Naive thymus-derived CD4-positive, alpha-beta T cell (primary cell): ENCODE measurements around the gene CNTN2. TPM values are rescaled to one million over a fixed set of nuclear protein-coding genes. Genes with fewer than 3 reads are reported as not detected.

Source experiments
- ATAC-seq: fragments of 150-1000 bp; cut with Tn5 transposase; 2 replicates; pipeline ENCODE4 v1.10.0; 2021; ENCODE audit warnings: mild to moderate bottlenecking, moderate library complexity
- CTCF ChIA-PET: fragments of 350-600 bp; sonication (Branson Sonifier 250); formaldehyde crosslinking; loops from one replicate; lab custom pipeline; 2021; ENCODE audit warnings: antibody characterized with exemption; lab: Charles Lee
- POLR2A ChIA-PET: fragments of 350-600 bp; sonication (Branson Sonifier 250); formaldehyde crosslinking; loops from one replicate; lab custom pipeline; 2021; ENCODE audit warnings: antibody characterized with exemption, inconsistent platforms; lab: Charles Lee
- DNase-seq, 9 donors: peaks; one replicate each; pipeline versions ENCODE4 v3.0.0 to v3.0.0-alpha.2; 2020 to 2022; ENCODE audit warnings: mixed read lengths in 1 of 9
- H3K27ac ChIP-seq: one replicate; pipeline ENCODE4 v1.7.0; 2013; ENCODE audit warnings: mild to moderate bottlenecking, low read depth, low read length, moderate library complexity
- H3K27me3 ChIP-seq, 2 donors: one replicate each; pipeline ENCODE4 v1.7.0; 2013; ENCODE audit warnings: low read length in 2 of 2, mild to moderate bottlenecking in 2 of 2, moderate library complexity in 2 of 2; ENCODE audit not compliant: control insufficient read depth in 2 of 2, insufficient read depth in 2 of 2
- H3K36me3 ChIP-seq, 3 experiments: 1 replicate in 2 of 3; 2 replicates in 1 of 3; pipeline ENCODE4 v1.7.0; 2013; ENCODE audit warnings: low read length in 3 of 3, mild to moderate bottlenecking in 3 of 3, moderate library complexity in 1 of 3; ENCODE audit not compliant: insufficient read depth in 3 of 3, control insufficient read depth in 2 of 3
- H3K4me1 ChIP-seq, 2 donors: one replicate each; pipeline ENCODE4 v1.7.0; 2013; ENCODE audit warnings: low read length in 2 of 2, mild to moderate bottlenecking in 2 of 2, moderate library complexity in 1 of 2; ENCODE audit not compliant: control insufficient read depth in 2 of 2, insufficient read depth in 2 of 2
- H3K4me3 ChIP-seq: 2 replicates; pipeline ENCODE4 v1.7.0; 2013; ENCODE audit warnings: mild to moderate bottlenecking, low read length
- H3K9me3 ChIP-seq, 3 experiments: 1 replicate in 2 of 3; 2 replicates in 1 of 3; pipeline ENCODE4 v1.7.0; 2013; ENCODE audit warnings: low read length in 3 of 3; ENCODE audit not compliant: control insufficient read depth in 2 of 3
- H3K27ac Mint-ChIP-seq, 9 donors: one replicate each; pipeline ENCODE4 v1.8.0; 2020 to 2022; ENCODE audit warnings: mixed read lengths in 9 of 9, mild to moderate bottlenecking in 8 of 9, moderate library complexity in 5 of 9, inconsistent platforms in 2 of 9
- H3K27me3 Mint-ChIP-seq, 5 donors: one replicate each; pipeline ENCODE4 v1.8.0; 2021 to 2022; ENCODE audit warnings: mixed read lengths in 5 of 5, mild to moderate bottlenecking in 1 of 5
- H3K36me3 Mint-ChIP-seq, 5 donors: one replicate each; pipeline ENCODE4 v1.8.0; 2020 to 2022; ENCODE audit warnings: mixed read lengths in 5 of 5, mild to moderate bottlenecking in 3 of 5, inconsistent platforms in 1 of 5
- H3K4me1 Mint-ChIP-seq, 7 donors: one replicate each; pipeline ENCODE4 v1.8.0; 2020 to 2022; ENCODE audit warnings: mixed read lengths in 7 of 7, mild to moderate bottlenecking in 3 of 7, inconsistent platforms in 1 of 7
- H3K4me3 Mint-ChIP-seq, 10 donors: one replicate each; pipeline ENCODE4 v1.8.0; 2020 to 2022; ENCODE audit warnings: mild to moderate bottlenecking in 10 of 10, mixed read lengths in 10 of 10, moderate library complexity in 6 of 10, inconsistent platforms in 2 of 10
- H3K9me3 Mint-ChIP-seq, 11 donors: one replicate each; pipeline ENCODE4 v1.8.0; 2020 to 2022; ENCODE audit warnings: mixed read lengths in 11 of 11, mild to moderate bottlenecking in 4 of 11, inconsistent platforms in 1 of 11, moderate library complexity in 1 of 11
- intact Hi-C, 2 donors: fragments of 100-400 bp; cut with micrococcal nuclease; formaldehyde crosslinking; loops; one replicate each; pipeline ENCODE4 v1.15.1; 2023
- polyA plus RNA-seq, 2 donors: library from polyadenylated mRNA; unstranded; fragments of 300-500 nt; fragmentation: Illumina TruSeq; gene quantifications; one replicate each; pipeline ENCODE4 v1.2.3, GENCODE V29; 2021
- total RNA-seq, 6 experiments: library from RNA in 5 of 6; stranded (reverse) in 5 of 6; gene quantifications; 1 replicate in 5 of 6; 2 replicates in 1 of 6; pipeline ENCODE4 v1.2.3 and lab custom pipeline; 2021 to 2026

Gene CNTN2
- total and polyA plus RNA-seq, 7 experiments from 2014 or later = not detected

GRCh38 chr1:205062319-205062718 lies 19.3 kb downstream of the CNTN2 start:
- no peak for ATAC-seq
- Histone ChIP-seq H3K4me1 (no peaks in the 10 kb centered on the region), H3K4me3 (no peak overlapping the region), H3K27ac (no peak overlapping the region), H3K27me3 (no peaks in the 10 kb centered on the region), H3K36me3 (no peaks in the 10 kb centered on the region), H3K9me3 (no peaks in the 10 kb centered on the region)
- Mint-ChIP-seq H3K4me1 (peaks cover 0 to 4% (median 0%) of the 10 kb centered on the region in 7 donors), H3K27ac (no peak overlapping the region), H3K36me3 (no peaks in the 10 kb centered on the region), H3K9me3 (no peaks in the 10 kb centered on the region), H3K27me3 (no peaks in the 10 kb centered on the region), H3K4me3 (no peak overlapping the region)
- intact Hi-C loops = no loop called here
- POLR2A ChIA-PET = no interaction called here
- no peak for DNase-seq
- CTCF ChIA-PET = interaction anchor here (0.6 to 3.3 kb wide), 6 partner anchors 23 to 92 kb away, joined by 3 to 18 read pairs (median 6); no protein-coding TSS in a partner anchor

GRCh38 chr1:205062895-205063294 lies 19.9 kb downstream of the CNTN2 start:
- no peaks in the 10 kb centered on the region for H3K4me1 ChIP-seq
- DNase-seq (no peak), ATAC-seq (no peak)
- intact Hi-C loops = no loop called here
- H3K27ac ChIP-seq = no peak overlapping the region
- no peaks in the 10 kb centered on the region for H3K9me3 ChIP-seq
- H3K9me3 Mint-ChIP-seq = no peaks in the 10 kb centered on the region
- H3K27ac Mint-ChIP-seq = no peak overlapping the region
- no peaks in the 10 kb centered on the region for H3K27me3 ChIP-seq
- H3K4me3 Mint-ChIP-seq = no peak overlapping the region
- H3K36me3 Mint-ChIP-seq = no peaks in the 10 kb centered on the region
- no peak overlapping the region for H3K4me3 ChIP-seq
- no peaks in the 10 kb centered on the region for H3K27me3 Mint-ChIP-seq
- ChIA-PET POLR2A (no interaction called here), CTCF (interaction anchor here (0.6 to 3.3 kb wide), 7 partner anchors 16 to 256 kb away, joined by 3 to 18 read pairs (median 5); no protein-coding TSS in a partner anchor)
- no peaks in the 10 kb centered on the region for H3K36me3 ChIP-seq
- peaks cover 0 to 4% (median 0%) of the 10 kb centered on the region in 7 donors for H3K4me1 Mint-ChIP-seq

GRCh38 chr1:205064301-205064700 lies 21.3 kb downstream of the CNTN2 start:
- Mint-ChIP-seq H3K27ac (no peak overlapping the region), H3K27me3 (no peaks in the 10 kb centered on the region), H3K4me3 (no peak overlapping the region), H3K36me3 (no peaks in the 10 kb centered on the region), H3K9me3 (no peaks in the 10 kb centered on the region), H3K4me1 (peaks cover 0 to 4% (median 0%) of the 10 kb centered on the region in 7 donors)
- Histone ChIP-seq H3K9me3 (no peaks in the 10 kb centered on the region), H3K4me1 (no peaks in the 10 kb centered on the region), H3K36me3 (no peaks in the 10 kb centered on the region), H3K27ac (no peak overlapping the region), H3K4me3 (no peak overlapping the region), H3K27me3 (no peaks in the 10 kb centered on the region)
- DNase-seq (no peak), ATAC-seq (no peak)
- ChIA-PET CTCF (interaction anchor here (0.6 to 3.3 kb wide), 2 partner anchors 88 to 939 kb away, joined by 3 to 18 read pairs; no protein-coding TSS in a partner anchor), POLR2A (no interaction called here)
- intact Hi-C loops = no loop called here

GRCh38 chr1:205064741-205065316 lies 21.8 kb downstream of the CNTN2 start:
- ATAC-seq (no peak), DNase-seq (no peak)
- Mint-ChIP-seq H3K27me3 (no peaks in the 10 kb centered on the region), H3K36me3 (no peaks in the 10 kb centered on the region), H3K9me3 (no peaks in the 10 kb centered on the region), H3K4me1 (peaks cover 0 to 4% (median 0%) of the 10 kb centered on the region in 7 donors), H3K4me3 (no peak overlapping the region), H3K27ac (no peak overlapping the region)
- no peak overlapping the region for H3K4me3 ChIP-seq
- H3K9me3 ChIP-seq = no peaks in the 10 kb centered on the region
- intact Hi-C loops = no loop called here
- H3K27ac ChIP-seq = no peak overlapping the region
- no peaks in the 10 kb centered on the region for H3K27me3 ChIP-seq
- no peaks in the 10 kb centered on the region for H3K36me3 ChIP-seq
- no peaks in the 10 kb centered on the region for H3K4me1 ChIP-seq
- CTCF ChIA-PET = no interaction called here
- POLR2A ChIA-PET = no interaction called here

GRCh38 chr1:205065666-205066065 lies 22.7 kb downstream of the CNTN2 start:
- H3K4me3 ChIP-seq = no peak overlapping the region
- POLR2A ChIA-PET = no interaction called here
- intact Hi-C loops = no loop called here
- Mint-ChIP-seq H3K9me3 (no peaks in the 10 kb centered on the region), H3K4me3 (no peak overlapping the region), H3K36me3 (no peaks in the 10 kb centered on the region), H3K4me1 (peaks cover 0 to 4% (median 0%) of the 10 kb centered on the region in 7 donors), H3K27ac (no peak overlapping the region), H3K27me3 (no peaks in the 10 kb centered on the region)
- no peaks in the 10 kb centered on the region for H3K36me3 ChIP-seq
- no peak overlapping the region for H3K27ac ChIP-seq
- no peaks in the 10 kb centered on the region for H3K27me3 ChIP-seq
- no peaks in the 10 kb centered on the region for H3K9me3 ChIP-seq
- DNase-seq = no peak
- H3K4me1 ChIP-seq = no peaks in the 10 kb centered on the region
- CTCF ChIA-PET = no interaction called here
- no peak for ATAC-seq

- POLR2A ChIA-PET = no interaction called here
- Mint-ChIP-seq H3K36me3 (no peaks in the 10 kb centered on the region), H3K4me3 (no peak overlapping the region), H3K9me3 (no peaks in the 10 kb centered on the region), H3K27me3 (no peaks in the 10 kb centered on the region), H3K27ac (no peak overlapping the region), H3K4me1 (peaks cover 0 to 4% (median 0%) of the 10 kb centered on the region in 7 donors)
- Histone ChIP-seq H3K36me3 (no peaks in the 10 kb centered on the region), H3K4me1 (no peaks in the 10 kb centered on the region), H3K4me3 (no peak overlapping the region), H3K27me3 (no peaks in the 10 kb centered on the region), H3K9me3 (no peaks in the 10 kb centered on the region), H3K27ac (no peak overlapping the region)
- CTCF ChIA-PET = no interaction called here
- DNase-seq (no peak), ATAC-seq (no peak)
- intact Hi-C loops = no loop called here
Measured at GRCh38 chr1:205066141-205066818, 23.3 kb downstream of the CNTN2 start.

GRCh38 chr1:205067031-205067430 lies 24.0 kb downstream of the CNTN2 start:
- H3K4me3 ChIP-seq = no peak overlapping the region
- intact Hi-C loops = no loop called here
- no peaks in the 10 kb centered on the region for H3K36me3 Mint-ChIP-seq
- ATAC-seq (no peak), DNase-seq (no peak)
- CTCF ChIA-PET = no interaction called here
- no peaks in the 10 kb centered on the region for H3K4me1 Mint-ChIP-seq
- H3K27me3 ChIP-seq = no peaks in the 10 kb centered on the region
- no peak overlapping the region for H3K27ac ChIP-seq
- H3K9me3 ChIP-seq = no peaks in the 10 kb centered on the region
- no peaks in the 10 kb centered on the region for H3K27me3 Mint-ChIP-seq
- POLR2A ChIA-PET = no interaction called here
- no peak overlapping the region for H3K27ac Mint-ChIP-seq
- H3K4me3 Mint-ChIP-seq = no peak overlapping the region
- no peaks in the 10 kb centered on the region for H3K9me3 Mint-ChIP-seq
- H3K4me1 ChIP-seq = no peaks in the 10 kb centered on the region
- H3K36me3 ChIP-seq = no peaks in the 10 kb centered on the region
